ENCODE data around the gene SLC16A8. TPM values are rescaled to one million over a fixed set of nuclear protein-coding genes. Genes with fewer than 3 reads are reported as not detected.

SLC16A8 gene
- total RNA-seq: 12.6 TPM

GRCh38 chr22:38083931-38084631 lies at the start of gene SLC16A8:
SLC16A8 (minus strand) TSS chr22:38084184; CDS start chr22:38082873, 1,311 bp downstream.

GRCh38 chr22:38110008-38110862 lies 26.3 kb upstream of the SLC16A8 start, which contains the start of gene BAIAP2L2:
BAIAP2L2 (minus strand) TSS chr22:38110684; CDS start chr22:38110525, 159 bp downstream.

DNA sequence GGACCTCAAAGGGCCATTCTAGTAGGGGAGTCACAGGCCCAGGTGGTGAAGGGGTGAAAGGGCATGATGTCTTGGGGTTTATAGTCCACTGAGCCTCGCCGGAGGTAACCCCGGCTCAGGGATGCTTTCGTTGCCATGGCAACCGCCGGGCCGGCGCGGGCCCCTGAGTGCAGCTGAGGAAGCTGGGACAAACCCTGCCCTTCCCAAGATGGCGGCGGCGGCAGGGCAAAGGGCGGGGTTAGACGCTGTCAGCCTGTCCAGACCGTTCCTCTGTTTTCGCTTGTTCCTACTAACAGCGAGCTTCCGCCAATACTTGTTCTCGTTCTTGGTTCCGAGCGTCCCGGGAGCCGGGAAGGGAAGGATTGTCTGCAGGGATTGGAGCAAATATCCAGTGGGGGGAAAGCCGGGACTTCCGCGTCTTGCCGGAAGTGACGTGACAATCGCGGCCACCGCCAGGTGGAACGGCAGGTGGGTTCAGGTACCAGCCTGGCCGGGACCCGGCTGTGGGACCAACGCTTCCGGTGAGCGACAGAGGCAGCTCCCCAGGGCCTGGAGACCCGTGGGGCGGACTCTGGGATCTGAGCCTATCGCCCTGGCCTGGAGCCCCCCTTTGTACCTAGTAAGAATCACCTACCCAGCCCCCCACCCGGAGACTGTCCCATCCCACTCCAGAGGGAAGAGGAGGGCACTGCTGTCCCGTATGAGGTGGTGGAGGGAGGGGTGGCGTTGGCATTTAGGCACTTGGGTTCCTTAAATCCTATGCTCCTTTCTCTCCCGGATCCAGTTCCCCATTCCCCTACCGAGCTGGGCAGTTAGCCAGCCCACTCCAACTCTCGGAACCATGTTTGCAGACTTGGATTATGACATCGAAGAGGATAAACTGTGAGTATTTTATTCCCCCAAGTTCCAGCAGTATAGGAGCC lies 26.8 kb downstream of the SLC16A8 start, which contains the start of gene PICK1:
Gene PICK1 (plus strand): TSS at position 436 of the 923 bp plus-strand sequence. CDS start 406 bp downstream, at position 842.

Other genes starting within 250 kb of the SLC16A8 start
- 41.6 TPM for gene ANKRD54, start 239.8 kb downstream of the SLC16A8 start, total RNA-seq
- gene EIF3L, start 234.8 kb downstream of the SLC16A8 start, total RNA-seq: 485 TPM
- 20.8 TPM for gene MICALL1, start 177.9 kb downstream of the SLC16A8 start, total RNA-seq
- not detected for gene C22orf23, start 130.6 kb downstream of the SLC16A8 start, total RNA-seq
- 32.8 TPM for gene POLR2F, start 130.5 kb downstream of the SLC16A8 start, total RNA-seq
- gene SOX10, start 99.6 kb downstream of the SLC16A8 start, total RNA-seq: 14.1 TPM
- 33.2 TPM for gene PICK1, start 26.8 kb downstream of the SLC16A8 start, total RNA-seq
- gene BAIAP2L2, start 26.5 kb upstream of the SLC16A8 start, total RNA-seq: 0.16 TPM
- gene PLA2G6, start 97.6 kb upstream of the SLC16A8 start, total RNA-seq: 58.6 TPM
- gene MAFF, start 117.8 kb upstream of the SLC16A8 start, total RNA-seq: 28.9 TPM
- 68.2 TPM for gene TMEM184B, start 188.8 kb upstream of the SLC16A8 start, total RNA-seq
- gene CSNK1E, start 233.2 kb upstream of the SLC16A8 start, total RNA-seq: 174 TPM

Data from camera-type eye (tissue), 1 donor.